UCSD-AML1 (cell line): ENCODE data around the gene LRRC63.
A peak's percentile ranks its signal among the peaks of the same experiment; 100 is the strongest.
"Not testable (repeated sequence)": the region's sequence is repeated elsewhere in the genome, so short reads cannot be mapped to it uniquely, and the experiment has no call there.

Experiments used
- DNase-seq: peaks from one replicate; lab custom pipeline; 2025; ENCODE audit not compliant: unreplicated experiment; lab: John Stamatoyannopoulos, UW

The LRRC63 gene, protein sequence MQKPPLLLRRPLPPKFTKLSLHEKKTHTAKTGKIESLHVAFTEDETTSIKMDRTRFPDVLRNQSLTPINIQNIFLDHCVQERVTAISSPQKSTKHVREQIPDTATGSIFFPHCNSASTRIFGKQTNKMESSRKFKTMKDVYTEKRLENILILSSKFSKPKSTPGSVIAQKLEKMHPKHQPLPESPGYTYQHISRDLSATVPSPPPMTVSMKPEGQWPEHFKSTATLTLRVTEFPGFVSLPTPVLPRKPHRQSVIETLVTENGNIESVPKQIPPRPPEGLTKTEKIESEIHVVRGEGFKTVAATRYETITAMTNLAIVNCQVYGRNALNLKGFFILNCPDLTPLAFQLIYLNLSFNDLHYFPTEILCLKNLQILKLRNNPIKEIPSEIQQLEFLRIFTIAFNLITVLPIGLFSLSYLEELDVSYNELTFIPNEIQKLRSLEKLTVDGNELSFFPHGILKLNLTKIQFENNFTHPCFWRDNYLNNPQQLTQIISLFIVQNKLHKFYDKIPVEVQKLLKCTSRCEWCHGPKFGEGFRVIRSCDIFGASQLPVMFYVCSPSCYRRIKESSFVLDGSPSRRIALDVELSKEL

GRCh38 chr13:46211483-46212351 lies at the start of gene LRRC63:
Gene LRRC63, plus strand, starts transcription at chr13:46211928. Its CDS starts 1,107 bp downstream, at chr13:46213035.
- DNase-seq: peak; percentile 52

GRCh38 chr13:46162741-46163140 lies 49.0 kb upstream of the LRRC63 start:
- not testable (repeated sequence) for DNase-seq

DNA sequence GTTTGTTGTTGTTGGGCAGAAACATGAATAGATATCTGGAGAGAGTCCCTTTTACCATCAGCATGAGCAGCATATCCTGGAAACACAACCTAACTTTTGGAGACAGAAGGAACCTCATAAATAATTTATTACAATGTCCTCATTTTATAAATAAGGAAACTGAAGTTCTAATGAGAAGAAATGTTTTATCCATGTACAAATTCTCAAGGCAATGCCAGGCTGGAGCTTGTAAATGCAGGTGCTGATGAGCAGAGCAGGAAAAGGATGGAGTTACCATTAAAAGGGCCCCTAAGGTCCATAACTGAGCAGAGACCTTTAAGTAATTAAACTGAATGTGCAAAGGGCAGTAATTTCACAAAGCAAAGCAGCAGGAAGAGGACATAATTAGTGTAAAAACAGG lies 47.1 kb upstream of the LRRC63 start:
- no peak for DNase-seq

- DNase-seq: no peak
Observed at GRCh38 chr13:46165485-46166223, 46.1 kb upstream of the LRRC63 start.

- no peak for DNase-seq
Observed at GRCh38 chr13:46166224-46166584, 45.5 kb upstream of the LRRC63 start.

GRCh38 chr13:46166947-46167610 lies 44.6 kb upstream of the LRRC63 start:
- no peak for DNase-seq

GRCh38 chr13:46168341-46168740 lies 43.4 kb upstream of the LRRC63 start:
- no peak for DNase-seq

DNA sequence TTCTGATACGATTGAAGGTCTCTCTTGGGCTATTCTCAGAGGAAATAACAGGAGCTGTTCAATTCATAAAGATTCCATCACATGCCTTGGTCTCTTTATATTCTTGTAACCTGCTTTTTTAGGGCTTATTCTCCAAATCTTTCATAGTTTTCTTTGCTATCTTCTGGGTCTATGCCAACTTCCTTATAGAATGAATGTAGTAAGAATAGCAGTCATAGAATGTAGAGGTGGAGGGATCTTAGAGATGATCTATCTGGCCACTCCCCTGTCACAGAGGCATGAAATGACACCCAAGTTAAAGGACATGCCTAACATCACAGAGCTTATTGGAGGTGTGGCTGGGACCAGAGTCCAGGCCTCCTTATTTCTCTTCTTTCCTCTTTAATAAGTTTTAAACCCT lies 42.9 kb upstream of the LRRC63 start:
- no peak for DNase-seq

DNA sequence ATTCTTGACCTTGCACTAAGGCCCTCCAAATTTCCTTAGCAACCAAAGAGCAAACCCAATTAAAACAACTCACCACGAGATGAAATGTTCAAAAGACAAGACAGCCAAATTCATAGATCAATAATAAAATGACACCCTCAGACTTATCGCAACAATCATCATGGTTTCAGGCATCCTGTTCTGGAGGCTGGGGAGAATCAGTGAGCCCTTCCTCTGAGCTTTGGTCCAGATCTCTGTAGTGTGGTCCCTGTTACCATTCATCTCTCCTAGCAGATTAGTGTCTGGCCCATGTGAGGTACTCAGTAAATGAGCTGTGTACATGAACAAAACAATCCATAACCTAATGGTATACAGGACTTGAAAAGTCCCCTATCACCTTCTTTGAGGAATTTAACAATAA lies 42.0 kb upstream of the LRRC63 start:
- DNase-seq: no peak

- no peak for DNase-seq
Observed at GRCh38 chr13:46170268-46170667, 41.5 kb upstream of the LRRC63 start.

- DNase-seq: peak; percentile 24
Observed at GRCh38 chr13:46170687-46171086, 41.0 kb upstream of the LRRC63 start.

DNA sequence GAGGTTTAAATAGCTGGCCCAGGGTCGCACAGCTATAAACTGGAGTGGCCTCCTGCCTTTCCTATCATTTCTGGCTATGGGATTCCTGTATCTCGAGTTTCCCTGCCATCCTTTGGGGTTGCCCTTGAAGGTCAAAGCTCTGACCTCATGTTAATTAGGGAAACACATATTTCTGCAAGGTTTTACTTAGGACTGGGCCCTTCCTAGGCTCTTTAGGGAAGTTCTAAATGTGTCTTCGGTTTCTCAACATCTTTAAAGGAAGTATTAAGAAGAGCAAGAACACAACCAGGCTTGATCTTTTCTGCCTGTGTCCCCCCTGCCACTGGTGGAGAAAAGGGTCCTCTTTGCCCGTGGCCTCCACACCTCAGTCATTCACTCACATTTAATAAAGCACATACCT lies 40.5 kb upstream of the LRRC63 start:
- DNase-seq: no peak

- no peak for DNase-seq
Observed at GRCh38 chr13:46171739-46172138, 40.0 kb upstream of the LRRC63 start.

- DNase-seq: peak; percentile 15
Observed at GRCh38 chr13:46172531-46172991, 39.2 kb upstream of the LRRC63 start.

GRCh38 chr13:46173656-46174055 lies 38.1 kb upstream of the LRRC63 start:
- peak; percentile 13 for DNase-seq

DNA sequence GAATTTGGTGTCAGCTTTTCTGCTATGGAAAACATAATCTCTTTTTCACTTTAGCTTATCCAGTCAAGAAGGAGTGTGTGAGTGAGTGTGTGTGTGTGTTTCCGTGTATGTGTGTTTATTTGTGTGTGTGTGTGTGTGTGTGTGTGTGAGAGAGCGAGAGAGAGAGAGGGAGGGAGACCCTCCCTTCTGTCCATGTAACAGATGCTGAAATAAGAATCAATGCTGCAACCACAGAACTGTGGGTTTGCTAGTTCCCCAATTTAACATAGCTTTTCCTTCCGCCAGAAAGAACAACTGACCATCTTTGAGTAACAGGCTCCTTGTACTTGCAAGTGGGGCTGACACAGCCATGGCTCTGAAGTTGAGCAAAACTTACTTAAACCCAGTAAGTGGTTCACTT lies 35.0 kb upstream of the LRRC63 start:
- peak; percentile 44 for DNase-seq

DNA sequence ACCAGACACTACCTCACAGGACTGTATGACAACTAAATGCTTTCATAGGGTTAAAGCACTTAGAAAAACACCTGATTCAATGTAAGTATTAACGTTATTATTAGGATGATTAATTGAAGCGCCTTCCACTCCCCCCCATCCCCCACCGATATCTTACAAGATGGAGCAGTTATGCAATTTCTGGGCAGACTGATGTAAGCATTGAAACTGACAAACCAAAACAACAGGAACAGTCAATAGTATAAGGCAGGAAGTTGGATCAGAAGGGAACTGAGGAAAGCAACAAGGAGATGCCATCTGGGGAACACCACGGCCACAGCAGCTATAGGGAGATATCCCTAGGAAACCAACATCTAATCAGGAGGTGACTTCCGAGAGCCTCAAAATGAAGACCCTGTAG lies 33.6 kb upstream of the LRRC63 start:
- peak; percentile 15 for DNase-seq

DNA sequence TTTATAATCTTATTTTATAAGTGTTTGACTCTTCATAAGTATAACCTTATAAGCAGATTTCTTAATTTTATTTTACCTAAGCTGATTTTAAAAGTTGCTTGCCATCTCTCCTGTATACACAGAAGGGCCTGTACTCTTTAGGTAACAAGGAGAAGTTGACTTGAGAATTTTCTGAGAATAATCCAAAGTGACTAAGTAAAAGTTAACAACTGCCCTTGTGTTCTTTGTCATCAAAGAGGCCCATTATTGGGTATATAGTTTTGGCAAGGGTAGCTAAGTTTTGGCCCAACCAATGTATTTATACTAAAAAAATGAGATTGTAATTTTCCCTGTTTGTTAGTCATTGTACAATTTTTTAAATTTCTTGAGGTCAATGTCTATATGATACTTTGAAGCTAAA lies 32.9 kb upstream of the LRRC63 start:
- DNase-seq: no peak

DNA sequence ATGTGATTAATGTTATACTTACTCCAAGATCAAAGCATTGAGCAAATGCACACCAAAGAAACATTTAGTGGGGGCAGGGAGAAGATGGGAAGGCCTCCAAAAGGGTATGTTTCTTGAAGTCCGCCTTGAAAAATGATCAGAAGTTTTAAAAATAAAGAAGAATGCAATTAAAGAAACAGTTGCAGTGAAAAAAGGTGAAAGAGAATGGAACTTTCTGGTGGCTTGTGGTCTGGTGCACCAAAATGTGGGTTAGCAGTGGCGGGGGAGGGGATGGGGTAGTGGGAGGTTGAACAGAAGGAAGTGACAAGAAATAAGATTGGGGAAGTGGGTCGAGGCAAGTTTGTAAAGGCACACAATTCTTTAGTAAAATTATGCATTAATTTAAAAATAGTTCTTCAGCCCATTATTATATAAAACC lies 32.2 kb upstream of the LRRC63 start:
- DNase-seq: peak; percentile 77

DNA sequence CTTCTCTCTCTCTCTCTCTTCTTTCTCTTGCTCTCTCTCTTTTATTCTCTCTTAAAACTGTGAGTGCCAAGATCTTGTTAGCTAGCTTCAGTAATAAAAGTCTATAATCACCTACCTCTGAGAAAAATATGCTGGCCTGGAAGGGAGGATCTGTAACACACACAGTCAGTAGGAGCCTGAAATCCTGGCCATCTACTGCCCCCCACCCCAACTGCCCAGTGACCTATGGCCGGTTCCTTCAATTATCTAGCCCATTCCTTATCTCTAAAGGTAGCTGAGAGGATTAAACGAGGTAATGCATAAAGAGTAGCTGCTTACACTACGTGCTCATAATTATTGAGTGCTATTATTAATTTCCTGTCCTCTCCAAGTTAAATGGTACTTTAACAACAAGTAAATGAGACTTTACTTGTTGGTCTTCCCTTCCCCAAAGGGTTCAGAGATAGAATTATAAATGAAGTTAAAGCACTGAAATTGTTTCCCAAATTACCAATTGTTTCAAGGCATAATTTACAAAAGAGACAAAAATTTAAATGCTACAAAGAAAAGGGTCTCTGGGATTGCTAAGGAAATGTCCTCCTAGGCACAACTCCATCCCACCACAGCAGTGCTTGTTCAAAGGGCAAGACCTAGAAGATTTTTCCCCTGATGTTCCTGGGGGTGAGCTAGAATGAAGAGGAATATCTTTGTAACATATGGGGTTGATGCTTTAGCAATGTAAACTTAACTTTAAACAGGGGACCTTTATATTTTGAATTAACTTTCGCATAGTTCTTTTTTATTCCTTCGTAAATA lies 31.6 kb upstream of the LRRC63 start:
- DNase-seq: no peak
